ENCODE data around the gene DGUOK. TPM values are rescaled to one million over a fixed set of nuclear protein-coding genes. Genes with fewer than 3 reads are reported as not detected.

DGUOK gene
- total RNA-seq, 4 donors from 2014 or later: 24.2 to 44.5 (median 39.7) TPM

DNA sequence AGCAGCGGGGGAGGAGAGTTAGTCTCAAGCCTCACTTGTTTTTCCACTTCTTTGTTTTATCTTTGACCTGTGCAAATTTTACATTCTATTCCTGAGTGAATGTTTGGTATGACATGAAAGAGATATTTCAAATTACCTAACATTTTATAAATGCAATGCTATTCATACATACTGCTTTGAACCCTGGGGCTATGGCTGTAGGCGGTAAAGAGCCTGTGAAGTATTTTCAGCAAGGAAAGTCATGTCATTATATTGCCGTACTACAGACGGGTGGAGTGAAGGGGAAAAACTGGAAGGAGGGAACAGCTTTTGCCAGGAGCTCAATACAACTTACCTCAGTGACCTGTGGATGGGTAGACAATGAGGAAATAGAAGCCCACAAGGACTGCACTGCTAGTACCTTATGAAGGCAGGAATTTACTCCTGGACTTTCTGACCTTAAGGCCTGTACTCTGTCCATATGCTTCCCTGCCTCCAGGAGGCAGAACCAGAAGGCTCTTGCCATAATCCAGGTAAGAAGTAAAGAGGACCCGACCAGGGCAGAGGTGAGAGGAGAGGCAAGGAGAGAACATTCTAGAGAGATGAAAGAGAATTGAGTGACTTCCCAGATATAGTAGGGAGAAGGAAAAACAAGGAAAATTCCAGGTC is 29.7 kb downstream of the DGUOK start:
- DNase-seq: no peak
- Histone ChIP-seq H3K9me3 (no peaks in the 10 kb centered on the region), H3K4me3 (no peak overlapping the region), H3K27me3 (no peaks in the 10 kb centered on the region), H3K27ac (no peak overlapping the region), H3K36me3 (peaks cover 0 to 75% (median 0%) of the 10 kb centered on the region in 3 donors), H3K4me1 (no peaks in the 10 kb centered on the region)
- TF ChIP-seq POLR2A (IDR thresholded peaks at IDR 0.05): no peak

DNA sequence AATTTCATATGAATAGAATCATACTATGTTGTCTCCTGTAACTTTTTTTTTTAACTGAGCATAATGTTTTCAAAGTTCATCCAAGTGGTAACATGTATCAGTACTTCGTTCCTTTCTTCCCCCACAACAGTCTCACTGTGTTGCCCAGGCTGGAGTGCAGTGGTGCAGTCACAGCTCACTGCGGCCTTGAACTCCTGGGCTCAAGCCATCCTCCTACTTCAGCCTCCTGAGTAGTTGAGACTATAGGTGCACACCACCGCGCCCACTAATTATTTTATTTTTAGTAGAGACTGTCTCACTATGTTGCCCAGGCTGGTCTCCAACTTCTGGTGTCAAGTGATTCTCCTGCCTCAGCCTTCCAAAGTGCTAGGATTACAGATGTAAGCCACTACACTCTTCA is 34.6 kb downstream of the DGUOK start:
- Histone ChIP-seq H3K4me3 (no peak overlapping the region), H3K27ac (no peak overlapping the region), H3K27me3 (no peaks in the 10 kb centered on the region), H3K4me1 (no peaks in the 10 kb centered on the region), H3K9me3 (no peaks in the 10 kb centered on the region), H3K36me3 (peaks cover 0 to 36% (median 0%) of the 10 kb centered on the region in 3 donors)
- DNase-seq: no peak
- TF ChIP-seq, protein P1, sequence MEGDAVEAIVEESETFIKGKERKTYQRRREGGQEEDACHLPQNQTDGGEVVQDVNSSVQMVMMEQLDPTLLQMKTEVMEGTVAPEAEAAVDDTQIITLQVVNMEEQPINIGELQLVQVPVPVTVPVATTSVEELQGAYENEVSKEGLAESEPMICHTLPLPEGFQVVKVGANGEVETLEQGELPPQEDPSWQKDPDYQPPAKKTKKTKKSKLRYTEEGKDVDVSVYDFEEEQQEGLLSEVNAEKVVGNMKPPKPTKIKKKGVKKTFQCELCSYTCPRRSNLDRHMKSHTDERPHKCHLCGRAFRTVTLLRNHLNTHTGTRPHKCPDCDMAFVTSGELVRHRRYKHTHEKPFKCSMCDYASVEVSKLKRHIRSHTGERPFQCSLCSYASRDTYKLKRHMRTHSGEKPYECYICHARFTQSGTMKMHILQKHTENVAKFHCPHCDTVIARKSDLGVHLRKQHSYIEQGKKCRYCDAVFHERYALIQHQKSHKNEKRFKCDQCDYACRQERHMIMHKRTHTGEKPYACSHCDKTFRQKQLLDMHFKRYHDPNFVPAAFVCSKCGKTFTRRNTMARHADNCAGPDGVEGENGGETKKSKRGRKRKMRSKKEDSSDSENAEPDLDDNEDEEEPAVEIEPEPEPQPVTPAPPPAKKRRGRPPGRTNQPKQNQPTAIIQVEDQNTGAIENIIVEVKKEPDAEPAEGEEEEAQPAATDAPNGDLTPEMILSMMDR (IDR thresholded peaks at IDR 0.05): no peak
- TF ChIP-seq POLR2A (IDR thresholded peaks at IDR 0.05): no peak

DNA sequence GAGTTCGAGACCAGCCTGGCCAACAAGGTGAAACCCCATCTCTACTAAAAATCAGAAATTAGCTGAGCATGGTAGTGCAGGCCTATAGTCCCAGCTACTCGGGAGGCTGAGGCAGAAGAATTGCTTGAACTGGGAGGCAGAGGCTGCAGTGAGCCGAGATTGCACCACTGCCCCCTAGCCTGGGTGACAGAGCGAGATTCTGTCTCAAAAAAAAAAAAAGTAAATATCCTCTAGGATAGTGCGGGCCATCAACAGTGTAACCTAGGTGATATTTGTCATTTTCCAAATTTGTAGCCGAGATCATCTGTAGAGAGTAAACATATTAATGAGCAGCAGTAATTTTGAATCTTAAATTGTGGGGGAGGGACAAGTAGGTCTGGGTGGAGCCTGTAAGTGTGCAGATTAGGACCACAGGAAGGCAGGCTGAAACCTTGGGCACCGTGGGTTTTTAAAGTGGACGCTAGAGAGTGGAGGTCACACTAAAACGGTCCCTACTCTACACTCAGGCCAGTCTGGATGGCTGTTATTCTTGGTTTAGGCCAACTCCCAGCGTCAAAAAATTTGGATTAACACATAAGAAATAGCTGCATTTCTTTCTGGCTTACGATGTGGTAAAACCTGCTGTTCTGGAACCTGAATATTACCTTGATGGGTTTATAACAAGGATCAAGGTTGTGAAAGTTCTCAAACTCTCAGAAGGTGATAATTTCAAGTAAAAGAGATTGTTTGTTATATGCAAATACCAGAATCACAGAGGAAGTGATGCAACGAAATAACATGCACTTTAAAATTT is 35.3 kb downstream of the DGUOK start:
- no peak for DNase-seq
- H3K27me3 ChIP-seq: no peaks in the 10 kb centered on the region
- H3K4me1 ChIP-seq: no peaks in the 10 kb centered on the region
- no peaks in the 10 kb centered on the region for H3K9me3 ChIP-seq
- peaks cover 0 to 29% (median 0%) of the 10 kb centered on the region in 3 donors for H3K36me3 ChIP-seq
- no peak for TF ChIP-seq POLR2A (IDR thresholded peaks at IDR 0.05)
- TF ChIP-seq, protein P1 (IDR thresholded peaks at IDR 0.05): no peak
- no peak overlapping the region for H3K4me3 ChIP-seq
- no peak overlapping the region for H3K27ac ChIP-seq

DNA sequence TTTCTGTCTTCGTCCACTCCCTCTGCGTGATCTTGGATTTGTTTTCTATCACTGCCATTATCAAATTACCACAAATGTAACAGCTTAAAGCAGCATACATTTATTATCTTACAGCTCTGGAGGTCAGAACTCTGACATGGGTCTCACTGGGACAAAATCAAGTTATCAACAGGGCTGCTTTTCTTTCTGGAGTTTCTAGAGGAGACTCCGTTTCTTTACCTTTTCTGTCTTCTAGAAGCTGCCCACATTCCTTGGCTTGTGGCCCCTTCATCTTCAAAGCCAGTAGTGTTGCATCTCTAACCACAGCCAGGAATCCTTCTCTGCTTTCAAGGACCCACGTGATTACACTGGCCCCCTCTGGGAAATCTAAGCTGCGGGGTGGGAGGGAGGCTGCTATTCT is 36.1 kb downstream of the DGUOK start:
- DNase-seq: no peak
- TF ChIP-seq POLR2A (IDR thresholded peaks at IDR 0.05): no peak
- TF ChIP-seq, protein P1 (IDR thresholded peaks at IDR 0.05): no peak
- H3K9me3 ChIP-seq: no peaks in the 10 kb centered on the region
- peaks cover 0 to 22% (median 0%) of the 10 kb centered on the region in 3 donors for H3K36me3 ChIP-seq
- no peak overlapping the region for H3K27ac ChIP-seq
- H3K4me3 ChIP-seq: no peak overlapping the region
- no peaks in the 10 kb centered on the region for H3K4me1 ChIP-seq
- H3K27me3 ChIP-seq: no peaks in the 10 kb centered on the region

DNA sequence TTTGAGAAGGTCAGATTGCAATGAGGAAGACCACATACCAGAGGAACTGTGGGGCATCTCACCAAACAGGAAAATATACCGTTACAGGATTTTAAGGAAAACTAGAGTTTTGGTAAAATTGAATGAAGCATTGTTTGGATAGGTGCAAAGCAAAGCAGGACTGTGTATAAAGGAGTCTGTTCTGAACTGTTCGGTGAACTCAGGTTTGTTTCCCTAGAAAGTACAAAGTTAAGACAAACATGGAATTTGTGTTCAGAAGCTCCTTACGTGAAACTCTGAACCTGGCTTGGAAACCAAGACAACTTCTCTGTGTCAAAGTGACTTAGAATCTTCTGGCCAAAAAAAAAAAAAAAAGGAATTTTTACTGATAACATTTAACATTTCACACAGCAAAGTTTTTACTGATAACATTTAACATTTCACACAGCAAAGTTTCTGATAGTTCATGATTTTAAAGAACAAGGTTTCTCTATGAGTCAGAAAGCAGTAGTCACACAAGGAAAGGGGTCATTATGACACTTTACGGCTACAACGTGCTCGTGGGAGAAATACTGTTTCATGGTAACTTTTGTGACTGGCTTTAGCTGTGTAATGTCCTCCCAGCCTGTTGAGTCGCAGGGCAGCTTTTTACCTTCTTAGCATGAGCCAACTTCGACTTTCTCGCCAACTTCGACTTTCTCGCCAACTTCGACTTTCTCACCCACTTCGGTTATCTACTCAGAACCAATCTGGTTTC is 36.9 kb downstream of the DGUOK start:
- no peak overlapping the region for H3K4me3 ChIP-seq
- no peak for TF ChIP-seq POLR2A (IDR thresholded peaks at IDR 0.05)
- TF ChIP-seq, protein P1 (IDR thresholded peaks at IDR 0.05): no peak
- no peaks in the 10 kb centered on the region for H3K4me1 ChIP-seq
- no peaks in the 10 kb centered on the region for H3K27me3 ChIP-seq
- no peaks in the 10 kb centered on the region for H3K9me3 ChIP-seq
- no peak for DNase-seq
- no peak overlapping the region for H3K27ac ChIP-seq
- peaks cover 0 to 14% (median 0%) of the 10 kb centered on the region in 3 donors for H3K36me3 ChIP-seq
